CD4-positive, alpha-beta T cell treated with Interleukin-17A for 1 hour (primary cell): ENCODE results near the gene AFF2.

Source experiments
- DNase-seq: peaks from one replicate; pipeline ENCODE4 v3.0.0-alpha.2; 2020

Gene AFF2

DNA sequence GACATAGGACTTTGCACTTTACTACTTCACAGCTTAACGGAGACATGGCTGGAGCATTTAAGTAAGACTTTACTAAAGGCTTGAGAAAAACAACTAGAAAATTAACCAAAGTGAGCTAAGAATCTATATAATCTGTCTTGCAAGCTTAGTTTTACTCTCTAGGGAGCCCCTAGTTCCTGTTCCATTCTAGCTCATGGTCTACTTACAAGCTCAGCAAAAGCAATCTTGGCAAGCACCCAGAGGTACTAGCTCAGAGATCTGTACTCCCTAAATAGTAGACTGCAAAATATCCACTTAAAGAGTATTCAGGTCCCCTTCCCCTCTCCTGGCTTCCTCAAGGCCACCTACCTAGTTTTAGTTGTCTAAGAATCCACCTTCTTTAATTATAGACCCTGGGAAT is 535.7 kb downstream of the AFF2 start:
- no peak for DNase-seq

DNA sequence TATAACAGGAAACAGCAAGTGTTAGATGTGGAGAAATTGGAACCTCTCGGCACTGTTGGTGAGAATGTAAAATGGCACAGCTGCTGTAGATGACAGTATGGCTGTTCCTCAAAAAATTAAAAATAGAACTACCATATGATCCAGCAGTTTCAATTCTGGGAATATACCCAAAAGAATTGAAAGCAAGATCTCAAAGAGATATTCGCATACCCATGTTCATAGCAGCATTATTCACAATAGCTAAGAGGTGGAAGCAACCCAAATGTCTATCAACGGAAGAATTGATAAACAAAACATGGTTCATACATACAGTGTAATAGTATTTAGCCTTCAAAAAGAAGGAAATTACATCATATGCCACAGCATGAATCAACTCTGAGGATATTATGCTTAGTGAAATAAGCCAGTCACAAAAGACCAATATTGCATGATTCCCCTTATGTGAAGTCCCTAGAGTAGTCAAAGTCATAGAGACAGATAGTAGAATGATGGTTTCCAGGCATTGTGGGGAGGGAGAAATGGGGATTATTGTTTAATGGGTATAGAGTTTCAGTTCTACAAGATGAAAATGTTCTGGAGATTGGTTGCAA is 537.0 kb downstream of the AFF2 start:
- no peak for DNase-seq

DNA sequence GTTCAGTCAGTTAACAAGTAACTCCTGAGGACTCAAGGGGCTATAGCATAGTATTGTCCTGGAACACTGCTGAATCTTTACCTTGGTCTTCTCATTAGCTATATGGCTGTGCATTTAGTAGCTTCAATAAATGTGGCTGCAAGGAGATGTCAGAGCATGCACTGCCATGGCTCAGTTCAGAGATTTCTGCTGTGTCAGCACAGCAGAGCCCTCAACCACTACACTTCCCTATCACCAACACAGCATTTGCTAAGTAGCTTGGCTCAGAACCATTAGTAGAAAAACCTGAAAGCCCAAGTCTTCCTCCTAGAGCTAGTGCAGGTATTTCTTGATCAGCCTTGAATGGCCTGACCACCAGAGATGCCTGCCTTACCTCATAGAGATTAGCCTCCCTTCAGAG is 538.6 kb downstream of the AFF2 start:
- no peak for DNase-seq

DNA sequence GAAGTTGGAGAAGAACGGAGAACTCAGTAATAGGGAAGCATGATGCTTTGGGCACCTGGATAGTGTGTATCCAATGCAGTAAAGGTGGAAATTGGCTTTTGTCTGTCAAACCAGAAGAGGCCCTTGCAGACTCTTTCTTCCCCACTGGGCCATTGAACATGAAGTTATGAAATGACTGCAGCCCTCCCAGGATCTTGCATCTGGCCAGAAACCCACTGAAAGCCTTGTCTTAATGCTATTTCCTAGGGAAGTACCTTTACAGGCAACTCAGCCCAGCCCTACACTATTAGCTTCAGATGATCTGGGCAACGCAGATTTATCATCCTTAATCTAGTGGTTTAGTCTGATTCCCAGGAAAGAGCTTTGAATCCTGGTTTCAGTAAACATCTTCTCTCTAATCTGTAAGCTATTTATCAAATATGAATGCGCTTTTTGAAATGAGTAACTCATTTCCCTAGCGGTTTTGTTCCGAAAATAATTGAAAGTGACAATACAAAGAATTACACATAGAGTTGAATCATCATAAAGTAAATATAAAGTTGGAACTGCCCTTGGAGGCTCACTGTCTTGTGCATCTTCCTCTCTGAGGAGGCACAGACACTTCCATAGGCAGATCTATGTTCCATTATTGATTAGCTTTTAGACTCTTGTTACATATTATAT is 540.6 kb downstream of the AFF2 start:
- DNase-seq = no peak

DNA sequence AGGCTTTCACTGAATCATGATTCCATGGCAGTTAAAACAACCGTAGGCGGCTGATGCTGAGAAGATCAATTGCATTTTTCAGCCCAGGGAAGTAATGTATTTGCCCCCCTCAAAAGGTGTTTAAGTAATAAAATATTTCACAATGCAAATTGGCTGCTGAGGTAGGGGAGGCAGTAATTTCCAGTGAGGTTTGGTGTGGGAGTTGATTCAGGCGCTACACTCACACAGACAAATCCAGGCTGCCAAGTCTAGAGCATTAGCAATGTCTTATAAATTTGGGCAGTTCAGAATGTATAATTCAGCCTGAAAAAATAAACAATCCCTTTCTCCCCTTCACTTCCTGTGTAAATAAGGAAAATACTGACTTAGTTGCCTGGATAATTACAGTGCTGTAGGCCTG is 543.0 kb downstream of the AFF2 start:
- no peak for DNase-seq

DNA sequence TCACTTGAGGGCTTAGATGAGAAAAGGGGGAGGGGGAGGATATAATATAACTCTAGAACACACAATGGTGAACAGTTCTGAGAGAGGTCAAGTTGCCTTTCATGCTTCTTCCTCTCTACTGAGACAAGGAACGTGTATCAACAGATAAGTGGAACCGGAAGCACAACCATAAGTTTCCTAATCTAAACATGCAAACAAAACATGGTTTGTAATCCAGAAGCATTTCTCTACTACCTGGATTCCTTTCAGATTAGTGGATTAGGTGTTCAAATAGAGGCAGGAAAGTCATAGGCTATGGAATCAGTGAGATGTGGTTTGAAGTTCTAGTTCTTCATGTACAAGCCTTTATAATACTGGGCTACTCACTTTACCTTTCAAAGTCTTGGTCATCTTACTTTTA is 544.1 kb downstream of the AFF2 start:
- DNase-seq = no peak

DNA sequence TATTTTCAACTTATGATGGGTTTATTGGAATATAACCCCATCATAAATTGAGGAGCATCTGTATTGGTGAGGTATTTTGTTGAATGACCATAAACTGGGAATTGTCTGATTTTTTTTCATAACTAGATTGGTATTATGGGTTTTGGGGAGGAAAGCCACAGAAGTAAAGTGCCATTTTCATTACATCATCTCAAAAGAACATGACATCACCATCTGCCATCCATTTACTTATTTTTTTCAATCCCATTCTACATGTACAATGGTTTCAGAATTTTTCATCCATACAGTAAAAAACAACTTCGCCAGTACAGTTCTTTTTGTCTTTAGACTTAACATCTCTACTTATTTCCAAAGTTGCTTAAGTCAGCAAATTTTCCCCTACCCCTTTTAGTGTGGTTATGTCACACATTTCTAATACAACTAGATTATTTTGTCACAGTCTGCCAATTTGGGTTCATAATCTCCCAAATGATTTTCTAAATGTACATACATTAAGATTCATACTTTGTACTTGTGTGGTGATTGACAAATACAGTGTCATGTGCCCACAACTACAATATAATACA is 545.3 kb downstream of the AFF2 start:
- DNase-seq = no peak
